ENCODE data around the gene ZNF275.
"Not testable (repeated sequence)": the region's sequence is repeated elsewhere in the genome, so short reads cannot be mapped to it uniquely, and the experiment has no call there.

- TF ChIP-seq, protein P1, sequence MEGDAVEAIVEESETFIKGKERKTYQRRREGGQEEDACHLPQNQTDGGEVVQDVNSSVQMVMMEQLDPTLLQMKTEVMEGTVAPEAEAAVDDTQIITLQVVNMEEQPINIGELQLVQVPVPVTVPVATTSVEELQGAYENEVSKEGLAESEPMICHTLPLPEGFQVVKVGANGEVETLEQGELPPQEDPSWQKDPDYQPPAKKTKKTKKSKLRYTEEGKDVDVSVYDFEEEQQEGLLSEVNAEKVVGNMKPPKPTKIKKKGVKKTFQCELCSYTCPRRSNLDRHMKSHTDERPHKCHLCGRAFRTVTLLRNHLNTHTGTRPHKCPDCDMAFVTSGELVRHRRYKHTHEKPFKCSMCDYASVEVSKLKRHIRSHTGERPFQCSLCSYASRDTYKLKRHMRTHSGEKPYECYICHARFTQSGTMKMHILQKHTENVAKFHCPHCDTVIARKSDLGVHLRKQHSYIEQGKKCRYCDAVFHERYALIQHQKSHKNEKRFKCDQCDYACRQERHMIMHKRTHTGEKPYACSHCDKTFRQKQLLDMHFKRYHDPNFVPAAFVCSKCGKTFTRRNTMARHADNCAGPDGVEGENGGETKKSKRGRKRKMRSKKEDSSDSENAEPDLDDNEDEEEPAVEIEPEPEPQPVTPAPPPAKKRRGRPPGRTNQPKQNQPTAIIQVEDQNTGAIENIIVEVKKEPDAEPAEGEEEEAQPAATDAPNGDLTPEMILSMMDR (IDR thresholded peaks at IDR 0.05; ENCODE audit: insufficient read depth, low read depth, low read length): not testable (repeated sequence)
- TF ChIP-seq EZH2 (IDR thresholded peaks at IDR 0.05; ENCODE audit: insufficient read depth, low read length): not testable (repeated sequence)
Observed at GRCh38 chrX:153320047-153320443, 13.9 kb upstream of the ZNF275 start.

Data from astrocyte (in vitro differentiated cells and primary cell).